Measurements from ENCODE around the gene EAF2. TPM values are rescaled to one million over a fixed set of nuclear protein-coding genes. Genes with fewer than 3 reads are reported as not detected.

EAF2 gene
- total RNA-seq, 1 experiment from 2014 or later, result 4.4 TPM

GRCh38 chr3:121895121-121895520 is 60.1 kb downstream of the EAF2 start:
- RAD21 ChIA-PET (ENCODE audit: low non-redundant PET in 1 of 2, low total read pairs in 2 of 2, uncharacterized antibody in 2 of 2, unreplicated experiment in 2 of 2), result no interaction called here
- no peak for ATAC-seq
- H3K36me3 ChIP-seq (ENCODE audit: control insufficient read depth in 1 of 2, insufficient read depth in 2 of 2, low read length in 2 of 2), result no peaks in the 10 kb centered on the region
- H3K27ac ChIP-seq (ENCODE audit: low read depth, low read length), result no peak overlapping the region
- H3K4me3 ChIP-seq (replicated peaks in 1 of 2; ENCODE audit: low read depth in 1 of 2, low read length in 2 of 2), result no peak overlapping the region
- no peaks in the 10 kb centered on the region for H3K9me2 ChIP-seq (ENCODE audit: insufficient read depth)
- POLR2A ChIA-PET, result no interaction called here
- no peaks in the 10 kb centered on the region for H4K20me1 ChIP-seq (ENCODE audit: insufficient read depth)
- intact Hi-C loops (cut with micrococcal nuclease), result no loop called here
- H3K9me3 ChIP-seq (ENCODE audit: control insufficient read depth in 1 of 2, insufficient read depth in 1 of 2, low read depth in 1 of 2, low read length in 2 of 2), result no peaks in the 10 kb centered on the region
- no peak overlapping the region for H3K9ac ChIP-seq (ENCODE audit: low read length)
- TF ChIP-seq SP1 (IDR thresholded peaks at IDR 0.05; ENCODE audit: low read depth) (no peak), TCF7L2 (IDR thresholded peaks at IDR 0.05; ENCODE audit: borderline replicate concordance, extremely low read depth, insufficient read depth, insufficient read length) (no peak), JUND (IDR thresholded peaks at IDR 0.05) (no peak), ATF3 (IDR thresholded peaks at IDR 0.05) (no peak)
- no peaks in the 10 kb centered on the region for H3K27me3 ChIP-seq (ENCODE audit: insufficient read depth, low read length)
- no peak overlapping the region for H2AFZ ChIP-seq (ENCODE audit: low read depth, low read length, poor library complexity, severe bottlenecking)
- H3K4me2 ChIP-seq (ENCODE audit: low read length), result no peak overlapping the region
- no peak for DNase-seq (ENCODE audit: low read depth, low spot score)
- no peaks in the 10 kb centered on the region for H3K4me1 ChIP-seq (ENCODE audit: control insufficient read depth in 1 of 2, insufficient read depth in 2 of 2, low read length in 2 of 2)
- no peaks in the 10 kb centered on the region for H3K79me2 ChIP-seq (ENCODE audit: insufficient read depth, low read length)
- BruUV-seq (replicated peaks), result no TSS peak
- CTCF ChIA-PET, result no interaction called here

GRCh38 chr3:121895736-121896135 is 60.7 kb downstream of the EAF2 start:
- CTCF ChIA-PET, result no interaction called here
- no TSS peak for BruUV-seq (replicated peaks)
- Histone ChIP-seq H4K20me1 (ENCODE audit: insufficient read depth) (no peaks in the 10 kb centered on the region), H3K4me2 (ENCODE audit: low read length) (no peak overlapping the region), H3K9me2 (ENCODE audit: insufficient read depth) (no peaks in the 10 kb centered on the region), H3K79me2 (ENCODE audit: insufficient read depth, low read length) (no peaks in the 10 kb centered on the region), H3K9me3 (ENCODE audit: control insufficient read depth in 1 of 2, insufficient read depth in 1 of 2, low read depth in 1 of 2, low read length in 2 of 2) (no peaks in the 10 kb centered on the region), H3K4me1 (ENCODE audit: control insufficient read depth in 1 of 2, insufficient read depth in 2 of 2, low read length in 2 of 2) (no peaks in the 10 kb centered on the region), H3K27me3 (ENCODE audit: insufficient read depth, low read length) (no peaks in the 10 kb centered on the region), H2AFZ (ENCODE audit: low read depth, low read length, poor library complexity, severe bottlenecking) (no peak overlapping the region), H3K36me3 (ENCODE audit: control insufficient read depth in 1 of 2, insufficient read depth in 2 of 2, low read length in 2 of 2) (no peaks in the 10 kb centered on the region), H3K4me3 (replicated peaks in 1 of 2; ENCODE audit: low read depth in 1 of 2, low read length in 2 of 2) (no peak overlapping the region), H3K27ac (ENCODE audit: low read depth, low read length) (no peak overlapping the region), H3K9ac (ENCODE audit: low read length) (no peak overlapping the region)
- TF ChIP-seq SIN3A (IDR thresholded peaks at IDR 0.05; ENCODE audit: low read depth) (no peak), JUND (IDR thresholded peaks at IDR 0.05) (no peak), TCF7L2 (IDR thresholded peaks at IDR 0.05; ENCODE audit: borderline replicate concordance, extremely low read depth, insufficient read depth, insufficient read length) (no peak), POLR2A (IDR thresholded peaks at IDR 0.05; ENCODE audit: borderline replicate concordance, extremely low read depth, insufficient read depth, insufficient read length) (no peak), EGR1 (IDR thresholded peaks at IDR 0.05; ENCODE audit: low read depth) (no peak), ATF3 (IDR thresholded peaks at IDR 0.05) (no peak), CBX3 (IDR thresholded peaks at IDR 0.05; ENCODE audit: low read depth) (no peak), ZBTB33 (IDR thresholded peaks at IDR 0.05; ENCODE audit: extremely low read depth, insufficient replicate concordance, low read length) (no peak), SRF (IDR thresholded peaks at IDR 0.05; ENCODE audit: low read depth) (no peak), EZH2 (IDR thresholded peaks at IDR 0.05) (no peak), SP1 (IDR thresholded peaks at IDR 0.05; ENCODE audit: low read depth) (no peak), ZNF274 (IDR thresholded peaks at IDR 0.05; ENCODE audit: low read depth, low read length) (no peak), CTCF (IDR thresholded peaks at IDR 0.05 in 2 of 3, conservative IDR thresholded peaks at IDR 0.05 in 1 of 3; ENCODE audit: borderline replicate concordance in 1 of 3, insufficient read depth in 1 of 3, low read depth in 2 of 3, low read length in 2 of 3) (no peak)
- TF ChIP-seq, protein P1, sequence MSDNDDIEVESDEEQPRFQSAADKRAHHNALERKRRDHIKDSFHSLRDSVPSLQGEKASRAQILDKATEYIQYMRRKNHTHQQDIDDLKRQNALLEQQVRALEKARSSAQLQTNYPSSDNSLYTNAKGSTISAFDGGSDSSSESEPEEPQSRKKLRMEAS (IDR thresholded peaks at IDR 0.05), result no peak
- RAD21 ChIA-PET (ENCODE audit: low non-redundant PET in 1 of 2, low total read pairs in 2 of 2, uncharacterized antibody in 2 of 2, unreplicated experiment in 2 of 2), result no interaction called here
- ATAC-seq (no peak), DNase-seq (ENCODE audit: low read depth, low spot score) (no peak)
- intact Hi-C loops (cut with micrococcal nuclease), result no loop called here
- POLR2A ChIA-PET, result no interaction called here
